Measurements from ENCODE around the gene TMEM72.

Gene TMEM72

DNA sequence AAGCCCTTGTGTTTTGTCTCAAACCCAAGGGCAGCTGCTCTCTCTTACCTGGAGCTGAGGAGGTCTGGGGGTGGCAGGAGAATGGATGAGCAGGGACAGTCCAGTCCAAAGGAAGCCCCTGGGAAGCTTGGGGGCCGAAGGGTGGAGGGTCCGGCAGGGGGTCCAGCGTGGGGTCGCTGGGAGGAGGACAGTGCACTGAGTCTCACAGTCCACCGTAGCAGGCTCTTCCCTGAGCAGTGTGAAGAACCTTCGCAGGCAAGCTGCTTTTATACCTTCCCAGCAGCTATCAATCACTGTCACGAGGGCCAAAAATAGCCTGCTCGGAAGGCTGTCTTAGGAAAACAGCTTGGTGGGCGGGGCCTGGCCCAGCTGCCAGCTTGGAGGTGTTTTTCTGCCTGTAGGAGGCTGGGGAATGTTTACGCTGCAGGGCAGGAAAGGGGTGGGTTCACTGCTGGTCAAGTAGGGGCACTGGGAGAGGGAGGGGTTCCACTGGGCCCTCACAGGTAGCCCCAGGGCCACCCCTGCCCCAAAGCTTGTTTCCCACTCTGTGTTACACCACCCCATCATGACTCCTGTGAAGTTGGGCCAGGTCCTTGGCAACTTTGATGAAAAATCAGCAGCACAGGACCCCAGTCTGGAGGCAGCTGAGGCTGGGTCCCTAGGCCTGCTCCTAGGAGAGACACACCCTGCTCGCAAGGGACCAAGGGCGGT, 67.6 kb downstream of the TMEM72 start, which contains the start of gene DEPP1:
DEPP1 (minus strand) TSS at position 240 of the 711 bp plus-strand sequence. CDS start 779 bp downstream, outside the sequence.
- no peak for DNase-seq (ENCODE audit: low read depth in 3 of 3)

- no peak for DNase-seq (ENCODE audit: low read depth in 3 of 3)
Measured at GRCh38 chr10:44979281-44980191, 68.4 kb downstream of the TMEM72 start.

- no peak for DNase-seq (ENCODE audit: low read depth in 3 of 3)
Measured at GRCh38 chr10:44980309-44981171, 69.4 kb downstream of the TMEM72 start.

DNA sequence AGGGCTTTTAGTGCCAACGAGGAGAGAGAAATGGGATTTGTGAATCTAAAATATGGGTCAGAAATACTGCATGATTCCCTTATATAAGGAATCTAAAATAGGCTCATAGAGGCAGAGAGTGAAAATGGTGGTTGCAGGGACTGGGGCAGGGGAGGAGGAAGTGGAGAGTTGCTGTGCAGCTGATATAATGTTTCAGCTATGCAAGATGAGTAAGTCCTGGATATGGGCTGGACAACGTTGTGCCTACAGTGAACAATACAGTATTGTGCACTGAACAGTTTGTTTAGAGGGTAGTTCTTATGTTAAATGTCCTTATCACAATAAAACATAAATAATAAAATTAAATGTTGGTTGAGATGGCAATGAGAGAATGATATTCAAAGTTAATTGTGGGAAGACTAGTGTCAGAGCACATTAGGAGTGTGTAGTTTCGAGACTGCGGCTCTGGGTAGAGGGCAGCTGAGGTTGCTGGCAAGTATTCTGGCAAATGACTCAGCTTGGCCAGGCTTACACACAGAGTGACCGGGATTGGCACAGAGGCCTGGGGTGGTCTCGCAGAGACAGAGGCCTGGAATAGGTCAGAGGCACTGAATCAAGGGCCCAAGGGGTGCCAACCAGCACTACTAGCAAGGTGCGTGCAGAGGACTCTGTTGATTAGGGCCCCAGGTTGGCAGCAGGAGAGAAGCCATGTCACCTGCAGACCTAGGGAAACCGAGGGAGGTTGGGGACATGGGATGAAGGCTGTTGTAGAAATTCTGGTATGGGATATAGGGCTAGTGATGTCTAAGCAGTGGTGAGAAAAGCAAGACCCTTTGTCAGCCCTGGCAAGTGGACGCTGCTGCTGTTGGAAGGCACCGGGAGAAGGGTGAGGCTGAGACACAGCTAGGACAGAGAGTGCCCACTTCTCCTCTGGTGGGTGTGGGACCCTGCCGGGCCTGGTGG, 70.3 kb downstream of the TMEM72 start:
- no peak for DNase-seq (ENCODE audit: low read depth in 3 of 3)

DNA sequence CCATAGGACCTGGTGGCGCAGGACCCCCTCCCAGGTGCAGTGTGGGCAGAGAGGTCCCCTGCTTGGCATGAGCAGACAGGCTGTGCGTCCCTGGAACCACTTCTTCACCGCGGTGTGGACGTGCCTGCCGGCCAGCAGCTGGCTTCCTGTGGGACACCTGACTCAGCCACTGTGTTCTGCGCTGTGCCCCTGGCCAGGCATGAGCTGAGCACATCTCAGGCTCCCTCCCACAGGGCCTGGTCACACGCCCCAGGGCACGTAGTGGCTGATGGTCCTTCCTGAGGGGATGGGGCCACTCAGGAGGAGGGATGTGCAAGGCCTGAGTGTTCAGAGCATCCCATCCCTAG, 71.0 kb downstream of the TMEM72 start:
- DNase-seq (ENCODE audit: low read depth in 3 of 3) = no peak

GRCh38 chr10:44982496-44982895, 71.4 kb downstream of the TMEM72 start:
- no peak for DNase-seq (ENCODE audit: low read depth in 3 of 3)

- no peak for DNase-seq (ENCODE audit: low read depth in 3 of 3)
Measured at GRCh38 chr10:44983066-44983894, 72.1 kb downstream of the TMEM72 start.

- no peak for DNase-seq (ENCODE audit: low read depth in 3 of 3)
Measured at GRCh38 chr10:44983895-44984278, 72.8 kb downstream of the TMEM72 start.

GRCh38 chr10:44984671-44985101, 73.5 kb downstream of the TMEM72 start:
- no peak for DNase-seq (ENCODE audit: low read depth in 3 of 3)

DNA sequence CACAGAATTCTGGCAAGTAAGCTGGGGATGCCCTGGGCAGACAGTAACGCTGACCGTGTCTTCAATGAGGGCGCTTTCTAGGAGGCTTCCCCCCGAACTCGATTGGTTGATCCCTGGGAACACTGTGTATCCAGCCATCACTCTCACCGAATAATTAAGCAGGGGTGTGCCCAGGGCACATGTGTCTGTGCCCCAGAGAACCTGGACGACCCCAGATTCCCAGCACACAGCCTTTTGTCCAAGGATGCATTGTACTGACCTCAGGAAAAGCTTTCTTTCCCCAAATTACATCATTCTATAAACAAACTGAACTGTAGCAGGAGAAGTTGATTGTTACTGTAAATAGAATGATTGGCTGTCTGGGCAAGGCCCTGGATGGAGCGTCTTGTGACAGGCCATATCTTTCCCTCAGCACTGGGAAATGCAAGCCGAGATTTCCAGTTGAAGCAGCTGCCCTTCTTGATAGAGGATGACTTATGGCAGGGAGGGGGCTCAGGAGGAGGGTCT, 74.1 kb downstream of the TMEM72 start:
- no peak for DNase-seq (ENCODE audit: low read depth in 3 of 3)

DNA sequence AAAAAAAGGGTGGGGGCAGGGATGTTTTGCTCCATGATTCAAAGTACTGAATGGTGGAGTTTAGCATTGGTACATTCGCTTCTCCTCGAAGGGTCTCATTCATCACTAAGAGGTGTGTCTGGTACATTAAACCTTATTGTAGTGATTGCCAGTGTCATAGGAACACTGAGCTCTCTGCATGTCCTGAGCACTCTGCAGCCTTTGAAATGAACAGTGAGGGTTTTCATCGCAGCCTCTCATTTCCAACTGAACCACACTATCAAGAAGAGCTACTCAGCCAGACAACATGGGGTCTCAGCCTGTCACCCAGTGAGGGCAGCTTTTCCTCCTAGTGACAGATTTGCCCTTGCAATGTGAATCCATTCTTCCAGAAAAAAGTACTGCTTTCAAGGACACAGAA, 75.0 kb downstream of the TMEM72 start:
- no peak for DNase-seq (ENCODE audit: low read depth in 3 of 3)

All from stimulated activated CD4-positive, alpha-beta T cell treated with anti-CD3 and anti-CD28 coated beads, TNF-alpha, amount 100 ng/mL, for 24 hours (primary cell).